HCT116 (cell line): ENCODE data around the gene TAS2R3. TPM values are rescaled to one million over a fixed set of nuclear protein-coding genes. Genes with fewer than 3 reads are reported as not detected.

Experiments
- ATAC-seq: fragments of 200-7000 bp; cut with Tn5 transposase; 2 replicates; pipeline ENCODE4 v1.9.1; 2020; ENCODE audit warnings: mild to moderate bottlenecking, moderate library complexity
- BruUV-seq: library from RNA; stranded (reverse); fragments of 400-500 nt; replicated peaks from 2 replicates; lab custom pipeline; 2021; lab: Mats Ljungman, UMichigan
- CTCF ChIA-PET: fragments of 300-600 bp; sonication (Branson Sonifier 250); formaldehyde crosslinking; loops from one replicate; lab custom pipeline; 2021; ENCODE audit warnings: antibody characterized with exemption; lab: Charles Lee
- POLR2A ChIA-PET: fragments of 300-600, 350-600 bp; sonication (Branson Sonifier 250); formaldehyde crosslinking; loops from one replicate; lab custom pipeline; 2021; ENCODE audit warnings: antibody characterized with exemption; lab: Charles Lee
- RAD21 ChIA-PET, 2 experiments: fragments of 300-600 bp; sonication (Branson Sonifier 250); formaldehyde crosslinking; loops; one replicate each; lab custom pipeline; 2023; ENCODE audit warnings: low total read pairs in 2 of 2; ENCODE audit not compliant: uncharacterized antibody in 2 of 2, unreplicated experiment in 2 of 2, low non-redundant PET in 1 of 2; lab: Charles Lee
- DNase-seq: peaks from one replicate; pipeline ENCODE4 v3.0.0-alpha.2; 2010; ENCODE audit warnings: low read depth, low spot score
- H2AFZ ChIP-seq: fragments of 200-600 bp; shearing (Covaris generic), sonication (generic); 2 replicates; pipeline ENCODE4 v1.6.1; 2017; ENCODE audit warnings: low read depth, mixed run types, mixed read lengths, antibody characterized with exemption, low read length; ENCODE audit not compliant: poor library complexity, severe bottlenecking
- H3K27ac ChIP-seq: 2 replicates; pipeline ENCODE4 v1.5.1; 2012; ENCODE audit warnings: low read depth, low read length
- H3K27me3 ChIP-seq: fragments of 200-600 bp; sonication (generic); 2 replicates; pipeline ENCODE4 v1.6.1; 2016; ENCODE audit warnings: mixed run types, low read length, mixed read lengths; ENCODE audit not compliant: insufficient read depth
- H3K36me3 ChIP-seq, 2 experiments: fragments of 200-500 bp in 1 of 2; fragments of 200-600 bp in 1 of 2; sonication (Bioruptor generic) in 1 of 2; sonication (generic) in 1 of 2; 2 replicates each; pipeline versions ENCODE4 v1.5.1 to v1.6.1; 2014 to 2016; ENCODE audit warnings: low read length in 2 of 2, inconsistent platforms in 1 of 2, mixed read lengths in 1 of 2, mixed run types in 1 of 2; ENCODE audit not compliant: insufficient read depth in 2 of 2, control insufficient read depth in 1 of 2
- H3K4me1 ChIP-seq, 2 experiments: fragments of 200-600 bp in 1 of 2; sonication (generic) in 1 of 2; 2 replicates each; pipeline versions ENCODE4 v1.5.1 to v1.6.1; 2012 to 2017; ENCODE audit warnings: low read length in 2 of 2, inconsistent platforms in 1 of 2, mild to moderate bottlenecking in 1 of 2, mixed read lengths in 1 of 2, mixed run types in 1 of 2, moderate library complexity in 1 of 2; ENCODE audit not compliant: insufficient read depth in 2 of 2, control insufficient read depth in 1 of 2
- H3K4me2 ChIP-seq: fragments of 200-600 bp; sonication (generic); 2 replicates; pipeline ENCODE4 v1.6.1; 2017; ENCODE audit warnings: mixed run types, low read length, mixed read lengths
- H3K4me3 ChIP-seq, 2 experiments: fragments of 200-600 bp in 1 of 2; sonication (generic) in 1 of 2; replicated peaks in 1 of 2; 2 replicates each; pipeline ENCODE4 v1.5.1; 2011 to 2016; ENCODE audit warnings: low read length in 2 of 2, control low read depth in 1 of 2, low read depth in 1 of 2, mild to moderate bottlenecking in 1 of 2, mixed read lengths in 1 of 2, mixed run types in 1 of 2
- H3K79me2 ChIP-seq: fragments of 200-600 bp; sonication (generic); 2 replicates; pipeline ENCODE4 v1.6.1; 2017; ENCODE audit warnings: mild to moderate bottlenecking, mixed run types, low read length, moderate library complexity, mixed read lengths; ENCODE audit not compliant: insufficient read depth
- H3K9ac ChIP-seq: fragments of 200-600 bp; sonication (generic); 2 replicates; pipeline ENCODE4 v1.6.1; 2016; ENCODE audit warnings: low read length, mixed read lengths
- H3K9me2 ChIP-seq: fragments of 200-600 bp; sonication (generic), shearing (Covaris generic); 2 replicates; pipeline ENCODE4 v1.6.1; 2017; ENCODE audit warnings: mixed run types, mild to moderate bottlenecking, moderate library complexity; ENCODE audit not compliant: insufficient read depth
- H3K9me3 ChIP-seq, 2 experiments: fragments of 200-500 bp in 1 of 2; fragments of 200-600 bp in 1 of 2; sonication (Bioruptor generic) in 1 of 2; sonication (generic) in 1 of 2; 2 replicates each; pipeline ENCODE4 v1.6.1; 2014 to 2017; ENCODE audit warnings: low read length in 2 of 2, mixed read lengths in 2 of 2, inconsistent platforms in 1 of 2, low read depth in 1 of 2, mild to moderate bottlenecking in 1 of 2, mixed run types in 1 of 2, moderate library complexity in 1 of 2; ENCODE audit not compliant: control insufficient read depth in 1 of 2, insufficient read depth in 1 of 2
- H4K20me1 ChIP-seq: fragments of 200-600 bp; sonication (generic), shearing (Covaris generic); 2 replicates; pipeline ENCODE4 v1.6.1; 2017; ENCODE audit warnings: mixed run types, mild to moderate bottlenecking, moderate library complexity; ENCODE audit not compliant: insufficient read depth
- CBX3 ChIP-seq: IDR thresholded peaks from 2 replicates; pipeline ENCODE4 v1.6.1; 2012; ENCODE audit warnings: low read depth
- CEBPB ChIP-seq: IDR thresholded peaks from 2 replicates; pipeline ENCODE4 v1.6.1; 2012; ENCODE audit warnings: low read depth
- EGR1 ChIP-seq: IDR thresholded peaks from 2 replicates; pipeline ENCODE4 v1.6.1; 2012; ENCODE audit warnings: low read depth
- EZH2phosphoT487 ChIP-seq: fragments of 200-600 bp; IDR thresholded peaks from 2 replicates; pipeline ENCODE4 v1.6.1; 2018; ENCODE audit warnings: antibody characterized with exemption, borderline replicate concordance
- FOSL1 ChIP-seq: IDR thresholded peaks from 2 replicates; pipeline ENCODE4 v1.6.1; 2012; ENCODE audit warnings: low read depth
- MAX ChIP-seq: IDR thresholded peaks from 2 replicates; pipeline ENCODE4 v1.6.1; 2012
- POLR2A ChIP-seq: IDR thresholded peaks from 2 replicates; pipeline ENCODE4 v1.7.0; 2011; ENCODE audit warnings: borderline replicate concordance; ENCODE audit not compliant: insufficient read depth, insufficient read length; ENCODE audit errors: extremely low read depth
- POLR2AphosphoS5 ChIP-seq: IDR thresholded peaks from 2 replicates; pipeline ENCODE4 v1.6.1; 2011; ENCODE audit warnings: mild to moderate bottlenecking, low read depth, low read length, moderate library complexity
- SP1 ChIP-seq: IDR thresholded peaks from 2 replicates; pipeline ENCODE4 v1.6.1; 2012; ENCODE audit warnings: low read depth
- SRF ChIP-seq: IDR thresholded peaks from 2 replicates; pipeline ENCODE4 v1.6.1; 2012; ENCODE audit warnings: low read depth
- TCF7L2 ChIP-seq: IDR thresholded peaks from 2 replicates; pipeline ENCODE4 v1.7.0; 2011; ENCODE audit warnings: borderline replicate concordance, inconsistent platforms; ENCODE audit not compliant: insufficient read depth, insufficient read length; ENCODE audit errors: extremely low read depth
- ZBTB33 ChIP-seq: IDR thresholded peaks from 2 replicates; pipeline ENCODE4 v1.6.1; 2011; ENCODE audit warnings: mild to moderate bottlenecking, low read length, moderate library complexity; ENCODE audit not compliant: insufficient replicate concordance; ENCODE audit errors: extremely low read depth
- ZNF274 ChIP-seq: fragments of 200-500 bp; sonication (Bioruptor generic); IDR thresholded peaks from 2 replicates; pipeline ENCODE4 v1.6.1; 2014; ENCODE audit warnings: mild to moderate bottlenecking, low read depth, low read length, inconsistent platforms
- intact Hi-C: fragments of 100-400 bp; cut with micrococcal nuclease; formaldehyde crosslinking; loops from 2 replicates; pipeline ENCODE4 v1.10.0; 2022
- total RNA-seq: library from RNA; stranded (reverse); gene quantifications from one replicate; pipeline ENCODE4 v1.2.1, GENCODE V29; 2021; ENCODE audit not compliant: unreplicated experiment
- TF ChIP-seq, protein P1 (sequence below): IDR thresholded peaks from 2 replicates; pipeline ENCODE4 v1.6.1; 2012; ENCODE audit warnings: low read depth

Gene TAS2R3
- total RNA-seq, 1 experiment from 2014 or later, result 1.4 TPM

DNA sequence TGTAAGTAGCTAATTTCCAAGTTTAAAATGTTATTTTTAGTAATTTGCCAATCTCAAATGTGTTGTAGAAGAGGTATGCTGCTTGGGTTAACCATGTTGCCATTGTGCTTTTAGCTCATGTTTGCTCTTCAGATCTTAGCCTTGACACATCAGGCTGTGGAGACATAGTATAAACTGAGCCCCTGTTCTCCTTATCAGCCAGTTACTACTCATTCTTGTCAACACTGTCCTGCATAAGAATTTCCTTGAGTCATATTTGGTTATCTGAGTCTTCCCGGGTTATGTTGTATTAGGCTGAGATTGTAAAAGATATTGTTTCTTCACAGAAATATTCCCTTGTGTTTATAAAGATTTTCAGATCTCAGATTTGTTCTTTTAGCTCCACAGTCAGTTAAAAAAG is 21.7 kb upstream of the TAS2R3 start:
- no peak overlapping the region for H3K27ac ChIP-seq
- DNase-seq, result no peak
- intact Hi-C loops, result no loop called here
- no peaks in the 10 kb centered on the region for H3K27me3 ChIP-seq
- H2AFZ ChIP-seq, result no peak overlapping the region
- peaks cover 58 to 62% of the 10 kb centered on the region in 2 experiments for H3K36me3 ChIP-seq
- H3K4me2 ChIP-seq, result no peak overlapping the region
- TF ChIP-seq MAX, result no peak
- TF ChIP-seq CEBPB, result no peak
- TF ChIP-seq POLR2AphosphoS5, result no peak
- TF ChIP-seq FOSL1, result no peak
- TF ChIP-seq CBX3, result no peak
- TF ChIP-seq ZNF274, result no peak
- TF ChIP-seq POLR2A, result no peak
- no peak for TF ChIP-seq TCF7L2
- no peak for TF ChIP-seq EZH2phosphoT487
- no peak for TF ChIP-seq SP1
- TF ChIP-seq, protein P1, sequence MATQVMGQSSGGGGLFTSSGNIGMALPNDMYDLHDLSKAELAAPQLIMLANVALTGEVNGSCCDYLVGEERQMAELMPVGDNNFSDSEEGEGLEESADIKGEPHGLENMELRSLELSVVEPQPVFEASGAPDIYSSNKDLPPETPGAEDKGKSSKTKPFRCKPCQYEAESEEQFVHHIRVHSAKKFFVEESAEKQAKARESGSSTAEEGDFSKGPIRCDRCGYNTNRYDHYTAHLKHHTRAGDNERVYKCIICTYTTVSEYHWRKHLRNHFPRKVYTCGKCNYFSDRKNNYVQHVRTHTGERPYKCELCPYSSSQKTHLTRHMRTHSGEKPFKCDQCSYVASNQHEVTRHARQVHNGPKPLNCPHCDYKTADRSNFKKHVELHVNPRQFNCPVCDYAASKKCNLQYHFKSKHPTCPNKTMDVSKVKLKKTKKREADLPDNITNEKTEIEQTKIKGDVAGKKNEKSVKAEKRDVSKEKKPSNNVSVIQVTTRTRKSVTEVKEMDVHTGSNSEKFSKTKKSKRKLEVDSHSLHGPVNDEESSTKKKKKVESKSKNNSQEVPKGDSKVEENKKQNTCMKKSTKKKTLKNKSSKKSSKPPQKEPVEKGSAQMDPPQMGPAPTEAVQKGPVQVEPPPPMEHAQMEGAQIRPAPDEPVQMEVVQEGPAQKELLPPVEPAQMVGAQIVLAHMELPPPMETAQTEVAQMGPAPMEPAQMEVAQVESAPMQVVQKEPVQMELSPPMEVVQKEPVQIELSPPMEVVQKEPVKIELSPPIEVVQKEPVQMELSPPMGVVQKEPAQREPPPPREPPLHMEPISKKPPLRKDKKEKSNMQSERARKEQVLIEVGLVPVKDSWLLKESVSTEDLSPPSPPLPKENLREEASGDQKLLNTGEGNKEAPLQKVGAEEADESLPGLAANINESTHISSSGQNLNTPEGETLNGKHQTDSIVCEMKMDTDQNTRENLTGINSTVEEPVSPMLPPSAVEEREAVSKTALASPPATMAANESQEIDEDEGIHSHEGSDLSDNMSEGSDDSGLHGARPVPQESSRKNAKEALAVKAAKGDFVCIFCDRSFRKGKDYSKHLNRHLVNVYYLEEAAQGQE, result no peak
- TF ChIP-seq EGR1, result no peak
- TF ChIP-seq SRF, result no peak
- TF ChIP-seq ZBTB33, result no peak
- H3K9ac ChIP-seq, result no peak overlapping the region
- POLR2A ChIA-PET, result no interaction called here
- no peaks in the 10 kb centered on the region for H3K9me3 ChIP-seq
- H3K4me3 ChIP-seq, result no peak overlapping the region
- RAD21 ChIA-PET, result no interaction called here
- no peaks in the 10 kb centered on the region for H3K9me2 ChIP-seq
- CTCF ChIA-PET, result no interaction called here
- peaks cover 6% of the 10 kb centered on the region; the same call in 1 of the 2 replicates for H4K20me1 ChIP-seq
- H3K79me2 ChIP-seq, result peaks cover 87% of the 10 kb centered on the region
- ATAC-seq, result no peak
- peaks cover 4 to 8% of the 10 kb centered on the region in 2 experiments; a peak in 3 of 4 replicates for H3K4me1 ChIP-seq
- BruUV-seq, result no TSS peak
